ENCODE measurements around the gene ATXN7L1.

- TF ChIP-seq POLR2A (IDR thresholded peaks at IDR 0.05) (no peak), CTCF (IDR thresholded peaks at IDR 0.05) (no peak)
Measured at GRCh38 chr7:105815576-105815975, 60.8 kb downstream of the ATXN7L1 start.

Data from gastroesophageal sphincter (tissue), 3 donors.